G401.6 (cell line): ENCODE measurements around the gene SCAMP2.
A peak's percentile ranks its signal among the peaks of the same experiment; 100 is the strongest.

Source experiments
- FAIRE-seq: peaks from 2 replicates; lab custom pipeline; 2012; peaks lifted over from hg19 to GRCh38; lab: Jason Lieb, UNC

Gene SCAMP2

GRCh38 chr15:74816624-74817369 lies 56.4 kb downstream of the SCAMP2 start:
- no peak for FAIRE-seq

GRCh38 chr15:74815961-74816360 lies 57.2 kb downstream of the SCAMP2 start:
- no peak for FAIRE-seq

GRCh38 chr15:74815121-74815934 lies 57.8 kb downstream of the SCAMP2 start:
- FAIRE-seq = no peak

- no peak for FAIRE-seq
Observed at GRCh38 chr15:74812533-74812932, 60.6 kb downstream of the SCAMP2 start, which contains the start of gene LMAN1L. Gene LMAN1L, plus strand, starts transcription at chr15:74812835. Its CDS starts 20 bp downstream, at chr15:74812855.

GRCh38 chr15:74809956-74810355 lies 63.2 kb downstream of the SCAMP2 start:
- peak; percentile 56 for FAIRE-seq

GRCh38 chr15:74809242-74809641 lies 63.9 kb downstream of the SCAMP2 start:
- no peak for FAIRE-seq

GRCh38 chr15:74808840-74809229 lies 64.3 kb downstream of the SCAMP2 start:
- FAIRE-seq = no peak

- FAIRE-seq = no peak
Observed at GRCh38 chr15:74808078-74808839, 64.9 kb downstream of the SCAMP2 start.

- FAIRE-seq = no peak
Observed at GRCh38 chr15:74807282-74807681, 65.9 kb downstream of the SCAMP2 start.

GRCh38 chr15:74804935-74805334 lies 68.2 kb downstream of the SCAMP2 start:
- no peak for FAIRE-seq

GRCh38 chr15:74802862-74803447 lies 70.2 kb downstream of the SCAMP2 start:
- FAIRE-seq = no peak

GRCh38 chr15:74802290-74802689 lies 70.9 kb downstream of the SCAMP2 start:
- FAIRE-seq = no peak

- no peak for FAIRE-seq
Observed at GRCh38 chr15:74801311-74801997, 71.7 kb downstream of the SCAMP2 start.

GRCh38 chr15:74800559-74801094 lies 72.5 kb downstream of the SCAMP2 start:
- no peak for FAIRE-seq

GRCh38 chr15:74799856-74800558 lies 73.2 kb downstream of the SCAMP2 start:
- FAIRE-seq = no peak

- no peak for FAIRE-seq
Observed at GRCh38 chr15:74799255-74799855, 73.8 kb downstream of the SCAMP2 start.

- FAIRE-seq = no peak
Observed at GRCh38 chr15:74798388-74799254, 74.5 kb downstream of the SCAMP2 start.

- no peak for FAIRE-seq
Observed at GRCh38 chr15:74795966-74796625, 77.1 kb downstream of the SCAMP2 start.

GRCh38 chr15:74794970-74795349 lies 78.2 kb downstream of the SCAMP2 start:
- FAIRE-seq = no peak
